ENCODE results near the gene SMARCD2.
"Not testable (repeated sequence)": the region's sequence is repeated elsewhere in the genome, so short reads cannot be mapped to it uniquely, and the experiment has no call there.

Gene SMARCD2

GRCh38 chr17:63870292-63870665 lies 27.8 kb upstream of the SMARCD2 start:
- DNase-seq (ENCODE audit: low read depth); H3K4me3 ChIP-seq (ENCODE audit: low read length): not testable (repeated sequence)

- peak; percentile 59 for DNase-seq (ENCODE audit: low read depth)
- TF ChIP-seq CTCF (IDR thresholded peaks at IDR 0.05; ENCODE audit: insufficient read depth, low read depth, low read length, missing control alignments), result peak; percentile 21
Measured at GRCh38 chr17:63869491-63870291, 27.2 kb upstream of the SMARCD2 start.

GRCh38 chr17:63866625-63867024 lies 24.1 kb upstream of the SMARCD2 start:
- peak; percentile 7 for TF ChIP-seq CTCF (IDR thresholded peaks at IDR 0.05; ENCODE audit: insufficient read depth, low read depth, low read length, missing control alignments)
- DNase-seq (ENCODE audit: low read depth); H3K4me3 ChIP-seq (ENCODE audit: low read length): not testable (repeated sequence)

More at GRCh38 chr17:63869491-63870291, 27.2 kb upstream of the SMARCD2 start:
- H3K4me3 ChIP-seq (ENCODE audit: low read length), result not testable (repeated sequence)

- TF ChIP-seq CTCF (IDR thresholded peaks at IDR 0.05; ENCODE audit: insufficient read depth, low read depth, low read length, missing control alignments), result no peak
- no peak for DNase-seq (ENCODE audit: low read depth)
- H3K4me3 ChIP-seq (ENCODE audit: low read length), result no peak overlapping the region
Measured at GRCh38 chr17:63859257-63859656, 16.8 kb upstream of the SMARCD2 start.

- H3K4me3 ChIP-seq (ENCODE audit: low read length); DNase-seq (ENCODE audit: low read depth): not testable (repeated sequence)
Measured at GRCh38 chr17:63856425-63856824, 13.9 kb upstream of the SMARCD2 start.

GRCh38 chr17:63855185-63855584 lies 12.7 kb upstream of the SMARCD2 start:
- DNase-seq (ENCODE audit: low read depth), result no peak
- TF ChIP-seq CTCF (IDR thresholded peaks at IDR 0.05; ENCODE audit: insufficient read depth, low read depth, low read length, missing control alignments), result no peak
- no peak overlapping the region for H3K4me3 ChIP-seq (ENCODE audit: low read length)

GRCh38 chr17:63854709-63855108 lies 12.2 kb upstream of the SMARCD2 start:
- no peak for DNase-seq (ENCODE audit: low read depth)
- TF ChIP-seq CTCF (IDR thresholded peaks at IDR 0.05; ENCODE audit: insufficient read depth, low read depth, low read length, missing control alignments), result no peak
- H3K4me3 ChIP-seq (ENCODE audit: low read length), result no peak overlapping the region

GRCh38 chr17:63853260-63853659 lies 10.8 kb upstream of the SMARCD2 start:
- TF ChIP-seq CTCF (IDR thresholded peaks at IDR 0.05; ENCODE audit: insufficient read depth, low read depth, low read length, missing control alignments), result no peak
- DNase-seq (ENCODE audit: low read depth), result no peak
- H3K4me3 ChIP-seq (ENCODE audit: low read length), result no peak overlapping the region
